ENCODE data around the gene DCAF5.
A peak's percentile ranks its signal among the peaks of the same experiment; 100 is the strongest.
"Not testable (repeated sequence)": the region's sequence is repeated elsewhere in the genome, so short reads cannot be mapped to it uniquely, and the experiment has no call there.

Gene DCAF5

DNA sequence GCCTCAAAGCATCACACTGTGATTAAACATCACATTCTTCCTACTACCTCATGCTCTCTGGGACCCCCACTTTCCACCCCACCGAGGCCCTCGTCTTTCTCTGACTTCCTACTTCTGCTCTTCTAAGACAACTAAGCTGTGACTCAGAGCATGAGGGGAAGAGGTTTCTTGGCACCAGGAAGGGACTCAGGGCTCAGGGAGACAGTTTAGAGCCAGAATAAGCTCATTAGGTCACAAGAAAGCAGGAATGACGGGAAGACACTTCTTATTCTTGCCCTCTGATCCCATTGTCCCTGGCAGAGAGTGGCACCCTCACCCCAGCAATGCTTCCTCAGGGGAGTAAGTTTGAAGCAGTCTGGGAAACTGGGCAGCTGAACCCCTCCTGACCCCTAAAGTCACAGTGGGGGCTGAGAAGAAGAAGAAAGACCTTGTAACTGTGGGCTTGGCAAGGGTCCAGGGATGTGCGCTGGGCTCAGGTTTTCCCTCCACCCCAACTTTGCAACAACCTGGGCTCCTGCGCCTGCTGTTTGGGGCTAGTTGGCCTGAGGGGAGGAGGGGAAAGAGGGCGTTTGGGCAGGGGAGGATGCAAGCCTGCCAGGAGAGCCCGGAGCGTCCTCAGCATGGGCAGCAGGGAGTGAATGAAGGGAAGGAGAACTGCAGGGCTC is 109.2 kb downstream of the DCAF5 start:
- Mint-ChIP-seq H3K4me3 (no peak overlapping the region), H3K4me1 (peaks cover 0 to 2% of the 10 kb centered on the region in 2 donors), H3K27ac (no peak overlapping the region), H3K36me3 (no peaks in the 10 kb centered on the region), H3K9me3 (no peaks in the 10 kb centered on the region), H3K27me3 (peaks cover 21 to 43% of the 10 kb centered on the region in 2 donors)
- DNase-seq (no peak), ATAC-seq (replicated peaks) (no peak)

- ATAC-seq (replicated peaks) = no peak
Measured at GRCh38 chr14:69042787-69043444, 110.0 kb downstream of the DCAF5 start.

GRCh38 chr14:69042299-69042698 is 110.6 kb downstream of the DCAF5 start:
- Mint-ChIP-seq H3K27me3 (peaks cover 30 to 57% of the 10 kb centered on the region in 2 donors), H3K9me3 (no peaks in the 10 kb centered on the region), H3K27ac (no peak overlapping the region), H3K36me3 (no peaks in the 10 kb centered on the region), H3K4me1 (peaks cover 0 to 2% of the 10 kb centered on the region in 2 donors), H3K4me3 (no peak overlapping the region)
- no peak for DNase-seq
- no peak for ATAC-seq (replicated peaks)

More at GRCh38 chr14:69042787-69043444, 110.0 kb downstream of the DCAF5 start:
- no peak for DNase-seq
- H3K4me3 Mint-ChIP-seq = no peak overlapping the region
- H3K9me3 Mint-ChIP-seq = no peaks in the 10 kb centered on the region
- H3K27me3 Mint-ChIP-seq = peaks cover 25 to 51% of the 10 kb centered on the region in 2 donors
- no peaks in the 10 kb centered on the region for H3K36me3 Mint-ChIP-seq
- no peak overlapping the region for H3K27ac Mint-ChIP-seq
- H3K4me1 Mint-ChIP-seq = peaks cover 0 to 2% of the 10 kb centered on the region in 2 donors

GRCh38 chr14:69041783-69042182 is 111.1 kb downstream of the DCAF5 start:
- Mint-ChIP-seq H3K27ac (peak overlapping the region; percentile 53), H3K4me1 (peaks cover 0 to 2% of the 10 kb centered on the region in 2 donors), H3K27me3 (peaks cover 34 to 61% of the 10 kb centered on the region in 2 donors), H3K9me3 (no peaks in the 10 kb centered on the region), H3K4me3 (no peak overlapping the region), H3K36me3 (no peaks in the 10 kb centered on the region)
- DNase-seq (no peak), ATAC-seq (replicated peaks) (no peak)

DNA sequence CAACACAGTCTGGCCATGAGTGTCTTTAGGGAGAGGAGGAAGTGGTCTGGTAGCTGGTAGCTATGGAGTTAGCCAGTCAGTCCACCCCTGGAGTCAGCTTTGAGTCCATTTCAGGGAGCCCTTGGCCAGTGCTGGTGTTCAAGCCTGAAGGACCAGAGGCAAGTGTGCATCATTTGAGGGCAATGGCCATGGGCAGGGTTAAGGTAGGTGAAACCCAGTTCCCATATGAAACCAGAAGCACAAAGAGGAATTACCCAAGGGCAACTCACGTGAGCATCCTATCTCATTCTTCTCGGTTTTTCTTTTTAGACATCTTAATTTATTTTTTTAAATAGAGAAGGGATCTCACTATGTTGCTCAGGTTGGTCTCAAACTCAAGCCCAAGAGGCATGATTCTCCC is 112.6 kb downstream of the DCAF5 start:
- DNase-seq (no peak), ATAC-seq (replicated peaks) (no peak)
- Mint-ChIP-seq H3K27ac (no peak overlapping the region), H3K4me3 (no peak overlapping the region), H3K9me3 (no peaks in the 10 kb centered on the region), H3K27me3 (peaks cover 36 to 64% of the 10 kb centered on the region in 2 donors), H3K4me1 (peaks cover 0 to 2% of the 10 kb centered on the region in 2 donors), H3K36me3 (no peaks in the 10 kb centered on the region)

- Mint-ChIP-seq H3K36me3 (no peaks in the 10 kb centered on the region), H3K27me3 (peaks cover 36 to 64% of the 10 kb centered on the region in 2 donors), H3K4me1 (peaks cover 0 to 2% of the 10 kb centered on the region in 2 donors), H3K4me3 (no peak overlapping the region), H3K27ac (no peak overlapping the region), H3K9me3 (no peaks in the 10 kb centered on the region)
- DNase-seq (no peak), ATAC-seq (replicated peaks) (no peak)
Measured at GRCh38 chr14:69039288-69039628, 113.7 kb downstream of the DCAF5 start.

DNA sequence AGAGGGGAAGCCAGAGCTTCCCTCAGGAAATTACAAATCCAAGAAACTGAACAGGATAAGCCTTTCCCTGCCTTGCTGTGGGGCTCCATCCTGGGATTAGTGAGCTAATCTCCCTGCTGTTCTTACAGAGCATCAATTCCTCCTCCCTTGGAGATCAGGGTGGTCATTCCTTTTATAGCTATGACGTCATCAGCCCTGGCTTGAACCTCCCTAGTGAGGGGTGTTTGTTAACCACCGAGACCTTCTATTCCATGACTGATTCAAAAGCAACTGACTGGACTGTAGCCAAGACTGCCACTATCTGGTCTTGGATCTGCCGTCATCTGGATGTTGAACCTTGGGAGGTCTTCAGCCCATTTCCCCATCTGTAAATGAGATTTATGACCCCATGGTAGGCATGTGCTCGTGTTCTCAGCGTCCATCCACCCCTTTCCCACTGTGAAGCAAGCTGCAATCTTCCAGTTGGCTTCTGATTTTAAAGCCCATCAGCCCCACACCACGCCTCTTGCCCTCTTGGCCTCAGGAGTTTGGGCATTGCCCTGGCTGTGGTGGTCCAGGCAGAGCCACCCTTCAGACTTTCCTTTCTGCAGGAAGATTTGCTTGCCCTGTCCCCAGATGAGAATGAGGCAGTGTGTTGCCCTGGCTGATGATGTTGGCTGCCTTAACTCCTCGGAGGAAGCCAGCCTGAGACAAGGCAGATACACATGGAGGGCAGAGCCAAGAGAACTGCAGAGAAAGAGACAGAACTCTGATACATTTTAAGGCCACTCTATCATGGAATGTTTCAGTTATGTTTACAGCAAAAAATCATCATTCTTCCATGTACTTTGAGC is 114.2 kb downstream of the DCAF5 start:
- DNase-seq = no peak
- H3K27me3 Mint-ChIP-seq = peaks cover 31 to 58% of the 10 kb centered on the region in 2 donors
- H3K9me3 Mint-ChIP-seq = no peaks in the 10 kb centered on the region
- peaks cover 0 to 2% of the 10 kb centered on the region in 2 donors for H3K4me1 Mint-ChIP-seq
- ATAC-seq (replicated peaks) = no peak
- no peak overlapping the region for H3K27ac Mint-ChIP-seq
- no peak overlapping the region for H3K4me3 Mint-ChIP-seq
- H3K36me3 Mint-ChIP-seq = no peaks in the 10 kb centered on the region

DNA sequence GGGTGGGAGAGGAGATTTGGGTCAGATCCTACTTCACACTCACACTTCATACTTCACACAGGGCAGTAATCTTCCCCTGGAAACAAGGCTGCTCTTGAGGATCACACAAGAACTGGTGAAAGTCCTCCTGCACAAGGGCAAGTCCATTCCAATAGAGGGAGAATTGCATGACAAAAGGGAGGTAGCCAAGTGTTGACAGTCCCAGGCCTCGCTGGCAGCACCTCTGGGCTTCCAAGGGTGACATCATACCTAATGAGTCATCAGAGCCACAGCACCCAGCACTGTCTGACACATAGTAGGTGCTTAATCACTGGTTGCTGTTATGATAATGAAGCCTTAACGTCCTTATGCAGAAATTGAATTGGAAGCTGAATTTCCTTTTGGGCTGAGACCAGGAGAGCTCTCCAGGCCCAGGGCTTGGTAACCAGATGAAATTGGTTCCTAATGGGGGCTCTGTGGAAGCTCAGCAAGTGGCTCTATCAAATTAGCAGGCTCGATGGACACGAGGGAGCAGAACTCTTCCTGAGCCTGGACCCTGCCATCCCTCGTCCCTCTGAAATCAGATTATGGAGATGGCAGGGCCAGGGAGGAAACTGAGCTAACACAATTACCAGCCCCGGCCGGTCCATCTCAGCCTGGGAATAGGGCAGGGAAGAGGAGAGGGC is 115.0 kb downstream of the DCAF5 start:
- Mint-ChIP-seq H3K9me3 (no peaks in the 10 kb centered on the region), H3K36me3 (no peaks in the 10 kb centered on the region), H3K4me3 (no peak overlapping the region), H3K27me3 (peaks cover 28 to 50% of the 10 kb centered on the region in 2 donors), H3K27ac (no peak overlapping the region), H3K4me1 (no peaks in the 10 kb centered on the region)
- DNase-seq (no peak), ATAC-seq (replicated peaks) (no peak)

- H3K36me3 Mint-ChIP-seq = no peaks in the 10 kb centered on the region
- ATAC-seq (replicated peaks) (no peak), DNase-seq (no peak)
- H3K4me1 Mint-ChIP-seq = no peaks in the 10 kb centered on the region
- H3K27ac Mint-ChIP-seq = no peak overlapping the region
- peaks cover 23 to 41% of the 10 kb centered on the region in 2 donors for H3K27me3 Mint-ChIP-seq
- no peak overlapping the region for H3K4me3 Mint-ChIP-seq
- no peaks in the 10 kb centered on the region for H3K9me3 Mint-ChIP-seq
Measured at GRCh38 chr14:69036757-69037506, 116.0 kb downstream of the DCAF5 start.

- H3K4me3 Mint-ChIP-seq = no peak overlapping the region
- H3K36me3 Mint-ChIP-seq = no peaks in the 10 kb centered on the region
- no peaks in the 10 kb centered on the region for H3K9me3 Mint-ChIP-seq
- H3K27ac Mint-ChIP-seq = no peak overlapping the region
- H3K27me3 Mint-ChIP-seq = peaks cover 18 to 29% of the 10 kb centered on the region in 2 donors
- no peaks in the 10 kb centered on the region for H3K4me1 Mint-ChIP-seq
- DNase-seq (no peak), ATAC-seq (replicated peaks) (no peak)
Measured at GRCh38 chr14:69034612-69035262, 118.2 kb downstream of the DCAF5 start.

GRCh38 chr14:69027242-69027913 is 125.5 kb downstream of the DCAF5 start:
- Mint-ChIP-seq H3K9me3 (no peaks in the 10 kb centered on the region), H3K4me3 (no peak overlapping the region), H3K27ac (no peak overlapping the region)

DNA sequence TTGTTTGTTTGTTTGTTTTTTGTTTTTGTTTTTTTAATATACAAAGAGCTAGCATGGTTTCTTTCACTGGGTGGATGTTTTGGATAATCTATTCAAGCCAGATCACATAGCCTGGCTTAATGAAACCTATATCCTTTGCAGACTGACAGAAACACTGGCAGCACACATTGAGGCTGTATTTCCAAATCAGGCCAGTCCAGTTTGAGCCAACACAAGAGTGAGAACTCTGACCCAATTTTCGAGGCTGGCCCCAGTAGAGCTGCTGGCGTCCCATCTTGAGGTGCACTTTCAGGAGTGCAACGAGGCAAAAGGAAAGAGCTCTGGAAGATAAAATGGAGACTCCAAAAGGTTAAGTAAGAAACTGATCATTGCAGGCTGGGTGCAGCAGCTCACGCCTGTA is 129.9 kb downstream of the DCAF5 start:
- Mint-ChIP-seq H3K4me1 (no peaks in the 10 kb centered on the region), H3K9me3 (no peaks in the 10 kb centered on the region)

More at GRCh38 chr14:69027242-69027913, 125.5 kb downstream of the DCAF5 start:
- ATAC-seq (replicated peaks) (no peak), DNase-seq (no peak)
- no peaks in the 10 kb centered on the region for H3K4me1 Mint-ChIP-seq
- H3K36me3 Mint-ChIP-seq = no peaks in the 10 kb centered on the region
- H3K27me3 Mint-ChIP-seq = peaks cover 6 to 8% of the 10 kb centered on the region in 2 donors

DNA sequence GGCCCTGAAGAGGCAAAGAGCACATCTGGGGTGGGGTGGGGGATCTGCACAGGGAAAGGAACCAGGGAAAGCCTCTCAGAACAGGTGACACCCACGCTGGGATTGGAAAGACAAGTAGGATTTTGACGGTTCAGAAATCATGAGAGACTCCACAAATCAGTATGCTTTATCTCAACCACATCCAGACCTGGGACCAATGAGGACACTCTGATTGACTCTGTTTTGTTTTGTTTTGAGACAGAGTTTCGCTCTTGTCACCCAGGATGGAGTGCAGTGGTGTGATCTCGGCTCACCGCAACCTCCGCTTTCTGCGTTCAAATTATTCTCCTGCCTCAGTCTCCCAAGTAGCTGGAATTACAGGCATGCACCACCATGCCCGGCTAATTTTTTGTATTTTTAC is 130.8 kb downstream of the DCAF5 start:
- not testable (repeated sequence) for H3K4me3 Mint-ChIP-seq; H3K27me3 Mint-ChIP-seq; H3K36me3 Mint-ChIP-seq; H3K27ac Mint-ChIP-seq; H3K4me1 Mint-ChIP-seq; DNase-seq; ATAC-seq (replicated peaks); H3K9me3 Mint-ChIP-seq

More for the DNA sequence above, 129.9 kb downstream of the DCAF5 start:
- H3K27me3 Mint-ChIP-seq = peaks cover 6 to 8% of the 10 kb centered on the region in 2 donors
- no peak for ATAC-seq (replicated peaks)
- H3K27ac Mint-ChIP-seq = no peak overlapping the region
- no peaks in the 10 kb centered on the region for H3K36me3 Mint-ChIP-seq
- no peak for DNase-seq
- H3K4me3 Mint-ChIP-seq = no peak overlapping the region

Data from stimulated activated naive B cell treated with anti-CD40 and anti-IgM and Interleukin-4, amounts not matched to agents 10 μg/mL and 1 μg/mL and 100 μg/mL, for 72 hours (primary cell).